NCI-H748 (cell line): ENCODE measurements around the gene POLK.
A peak's percentile ranks its signal among the peaks of the same experiment; 100 is the strongest.
"Not testable (repeated sequence)": the region's sequence is repeated elsewhere in the genome, so short reads cannot be mapped to it uniquely, and the experiment has no call there.

ENCODE experiments used
- DNase-seq: peaks from one replicate; lab custom pipeline; 2025; ENCODE audit not compliant: unreplicated experiment; lab: John Stamatoyannopoulos, UW

Gene POLK

GRCh38 chr5:75510417-75510835 is 1.3 kb upstream of the POLK start:
- no peak for DNase-seq

GRCh38 chr5:75510836-75511434 is 756 bp upstream of the POLK start:
- DNase-seq = peak; percentile 59

- DNase-seq = no peak
Observed at GRCh38 chr5:75512383-75513074, 838 bp downstream of the POLK start.

- no peak for DNase-seq
Observed at GRCh38 chr5:75513841-75514240, 2.1 kb downstream of the POLK start.

GRCh38 chr5:75514323-75514722 is 2.6 kb downstream of the POLK start:
- no peak for DNase-seq

DNA sequence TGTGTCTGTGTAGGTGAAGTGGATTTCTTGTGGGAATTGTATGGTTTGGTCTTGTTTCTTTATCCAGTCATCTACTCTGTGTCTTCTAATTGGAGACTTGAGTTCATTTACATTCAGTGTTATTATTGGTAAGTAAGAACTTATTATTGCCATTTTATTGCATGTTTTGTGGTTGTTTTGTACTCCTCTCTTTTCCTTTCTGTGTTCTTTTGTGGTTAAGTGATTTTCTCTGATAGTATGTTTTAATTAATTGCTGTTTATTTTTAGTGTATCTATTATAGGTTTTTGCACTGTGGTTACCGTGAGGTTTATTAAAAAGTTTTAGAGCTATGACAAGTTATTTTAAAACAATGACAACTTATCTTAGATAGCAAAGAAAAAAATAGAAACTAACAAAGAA is 8.1 kb downstream of the POLK start:
- no peak for DNase-seq

DNA sequence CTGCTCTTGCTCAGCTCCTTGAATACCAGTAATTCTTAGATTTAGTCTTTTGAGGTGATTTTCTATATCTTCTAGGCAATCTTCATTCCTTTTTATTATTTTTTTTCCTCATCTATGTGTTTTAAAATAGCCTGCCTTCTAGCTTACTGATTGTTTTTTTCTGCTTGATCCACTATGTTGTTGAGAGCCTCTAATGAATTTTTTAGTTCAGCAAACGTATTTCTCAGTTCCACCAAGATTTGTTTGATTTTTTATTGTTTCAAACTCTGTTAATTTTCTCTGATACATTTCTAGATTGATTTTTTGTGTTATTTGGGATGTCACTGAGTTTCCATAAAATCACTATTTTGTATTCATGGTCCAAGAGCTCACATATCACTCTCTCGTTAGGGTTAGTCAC is 9.5 kb downstream of the POLK start:
- DNase-seq = no peak

DNA sequence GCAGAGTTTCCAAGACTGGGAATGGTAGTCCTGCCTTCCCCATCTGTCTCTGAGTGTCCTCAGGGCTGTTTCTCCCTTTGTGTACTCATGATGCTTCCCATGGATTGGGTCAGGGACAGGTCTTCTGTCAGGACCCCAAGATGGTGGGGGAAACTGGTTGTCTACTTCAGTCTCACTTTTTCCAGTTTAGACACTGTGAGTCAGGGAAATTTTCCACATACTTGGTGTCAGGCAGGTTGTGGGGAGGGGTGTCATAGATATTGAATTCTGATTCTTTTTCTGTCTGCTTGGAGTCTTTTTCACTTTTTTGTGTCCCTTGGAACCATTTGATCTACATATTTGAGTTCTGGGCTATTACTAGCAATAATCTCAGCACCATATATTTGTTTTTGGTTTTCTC is 10.3 kb downstream of the POLK start:
- no peak for DNase-seq

GRCh38 chr5:75522542-75522941 is 10.9 kb downstream of the POLK start:
- no peak for DNase-seq

- no peak for DNase-seq
Observed at GRCh38 chr5:75523275-75523674, 11.6 kb downstream of the POLK start.

DNA sequence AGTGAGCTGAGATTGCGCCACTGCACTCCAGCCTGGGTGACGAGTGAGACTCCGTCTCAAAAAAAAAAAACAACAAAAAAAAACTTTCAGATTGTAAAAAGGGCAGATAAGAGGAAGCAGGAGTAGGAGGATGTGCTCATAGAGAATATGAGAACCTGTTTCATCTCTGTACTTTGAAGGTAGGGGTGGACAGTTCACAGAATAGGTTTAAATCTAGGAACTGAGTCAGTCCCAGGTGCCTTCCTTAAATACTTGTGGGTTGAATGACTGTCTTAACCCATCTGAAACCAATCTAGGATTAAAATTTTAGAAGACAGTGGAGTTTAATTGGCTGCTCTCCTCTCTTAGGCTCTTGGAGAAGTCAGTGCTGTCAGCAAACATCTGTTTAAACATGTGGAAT is 12.4 kb downstream of the POLK start:
- DNase-seq = no peak

DNA sequence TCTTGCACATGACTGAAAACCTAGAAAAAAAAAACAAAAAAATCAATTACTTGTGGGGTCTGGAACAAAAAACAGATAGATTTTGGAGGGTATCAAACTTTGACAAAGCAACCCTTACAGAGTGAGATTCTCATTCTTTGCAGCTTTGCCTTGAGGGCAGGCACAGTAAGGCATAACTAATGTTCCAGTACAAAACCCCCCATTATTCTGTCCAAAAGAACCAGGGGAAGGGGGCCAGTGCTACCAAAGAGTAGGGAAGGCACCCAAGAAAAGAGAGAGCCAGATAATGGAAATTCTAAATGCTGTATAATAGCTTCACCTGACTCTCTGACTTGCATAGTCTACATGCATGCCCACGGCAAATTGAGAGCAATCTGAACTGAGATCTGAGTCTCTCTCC is 12.9 kb downstream of the POLK start:
- DNase-seq = no peak

DNA sequence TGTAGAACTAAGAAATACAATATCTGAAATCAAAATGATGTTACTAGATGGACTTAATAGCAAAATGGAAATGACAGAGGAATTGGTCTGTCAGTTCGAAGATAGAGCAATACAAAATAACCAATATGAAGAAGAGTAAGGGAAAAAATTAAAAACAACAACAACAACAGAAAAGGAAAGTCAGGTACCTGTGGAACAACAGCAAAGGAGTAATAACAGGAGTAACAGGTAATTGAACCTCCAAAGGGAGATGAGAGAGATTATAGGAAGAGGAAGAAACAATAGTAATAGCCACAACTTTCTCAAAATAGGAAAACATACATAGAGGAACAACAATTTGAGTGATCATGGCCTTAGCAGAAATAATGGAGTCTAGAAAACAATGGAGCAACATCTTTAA is 13.7 kb downstream of the POLK start:
- DNase-seq = no peak

DNA sequence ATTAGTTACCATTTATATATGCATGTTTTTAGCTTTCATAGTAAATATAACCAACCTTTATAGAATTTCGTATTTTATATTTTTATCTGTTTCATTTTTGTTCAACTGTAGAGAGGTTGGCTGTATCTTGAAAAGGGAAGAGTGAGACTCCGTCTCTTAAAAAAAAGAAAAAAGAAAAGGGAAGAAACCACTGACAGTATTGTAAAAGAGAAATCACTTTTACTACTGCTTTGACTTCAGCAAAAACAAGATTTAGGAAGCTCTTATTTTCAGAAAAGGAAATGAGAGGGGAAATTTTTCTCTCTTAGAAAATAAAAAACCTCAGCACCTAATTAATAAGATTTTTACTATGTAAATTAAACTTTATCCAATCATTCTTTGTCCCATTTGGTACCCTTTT is 14.4 kb downstream of the POLK start:
- DNase-seq = no peak

DNA sequence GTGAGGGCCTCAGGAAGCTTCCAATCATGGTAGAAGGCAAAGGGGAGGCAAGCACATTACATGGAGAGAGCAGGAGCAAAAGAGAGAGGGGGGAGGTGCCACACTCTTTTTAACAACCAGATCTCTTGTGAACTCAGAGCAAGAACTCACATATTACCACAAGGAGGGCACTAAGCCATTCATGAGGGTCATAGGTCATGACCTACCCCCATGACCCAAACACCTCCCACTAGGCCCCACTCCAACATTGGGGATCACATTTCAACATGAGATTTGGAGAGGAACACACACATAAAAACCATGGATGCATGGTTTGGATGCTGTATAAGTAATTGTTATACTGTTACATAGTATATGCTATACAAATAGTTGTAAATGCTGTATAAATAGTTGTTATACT is 17.5 kb downstream of the POLK start:
- DNase-seq = no peak

GRCh38 chr5:75532190-75532589 is 20.5 kb downstream of the POLK start:
- DNase-seq = no peak

DNA sequence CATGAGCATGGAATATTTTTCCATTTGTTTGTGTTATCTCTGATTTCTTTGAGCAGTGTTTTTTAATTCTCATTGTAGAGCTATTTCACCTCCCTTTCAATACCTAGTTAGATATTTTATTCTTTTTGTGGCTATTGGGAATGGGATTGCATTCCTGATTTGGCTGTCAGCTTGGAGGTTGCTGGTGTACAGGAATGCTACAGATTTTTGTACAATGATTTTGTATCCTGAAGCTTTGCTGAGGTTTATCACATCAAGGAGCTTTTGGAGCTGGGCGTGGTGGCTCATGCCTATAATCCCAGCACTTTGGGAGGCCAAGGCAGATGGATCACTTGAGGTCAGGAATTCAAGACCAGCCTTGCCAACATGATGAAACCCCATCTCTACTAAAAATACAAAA is 22.0 kb downstream of the POLK start:
- not testable (repeated sequence) for DNase-seq

- no peak for DNase-seq
Observed at GRCh38 chr5:75534734-75535133, 23.0 kb downstream of the POLK start.

GRCh38 chr5:75536147-75536546 is 24.5 kb downstream of the POLK start:
- DNase-seq = no peak

- DNase-seq = no peak
Observed at GRCh38 chr5:75536694-75537360, 25.1 kb downstream of the POLK start.

DNA sequence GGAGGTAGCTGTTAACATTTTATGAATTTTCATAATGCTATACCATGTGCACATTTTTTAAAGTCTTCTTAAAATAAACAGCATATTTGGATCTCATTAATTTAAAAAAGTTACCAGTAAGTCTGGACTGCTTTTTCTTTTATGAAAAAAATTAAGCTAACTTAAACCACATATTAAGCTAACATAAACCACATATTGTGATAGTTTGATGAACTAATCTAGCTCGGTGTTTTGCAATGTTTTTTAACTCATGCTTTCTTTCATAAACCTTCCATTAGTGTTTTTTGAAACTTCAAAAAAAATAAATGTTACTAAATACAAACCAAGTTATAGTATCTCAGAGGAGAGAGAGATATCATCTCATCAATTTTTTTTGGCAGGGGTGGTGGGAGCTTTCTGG is 26.5 kb downstream of the POLK start:
- no peak for DNase-seq

- no peak for DNase-seq
Observed at GRCh38 chr5:75545131-75545530, 33.4 kb downstream of the POLK start.

GRCh38 chr5:75546830-75547229 is 35.1 kb downstream of the POLK start:
- no peak for DNase-seq
